ENCODE results near the gene SMIM36.
"Not testable (repeated sequence)": the region's sequence is repeated elsewhere in the genome, so short reads cannot be mapped to it uniquely, and the experiment has no call there.

SMIM36 gene

GRCh38 chr17:55453839-55454557 lies 57.3 kb downstream of the SMIM36 start:
- Mint-ChIP-seq H3K27ac (no peak overlapping the region), H3K27me3 (peaks cover 3% of the 10 kb centered on the region), H3K4me1 (ENCODE audit: low read depth) (peaks cover 5% of the 10 kb centered on the region), H3K4me3 (no peak overlapping the region), H3K9me3 (ENCODE audit: low read depth) (no peaks in the 10 kb centered on the region), H3K36me3 (no peaks in the 10 kb centered on the region)

- Mint-ChIP-seq H3K4me1 (ENCODE audit: low read depth) (peaks cover 3% of the 10 kb centered on the region), H3K27me3 (peaks cover 3% of the 10 kb centered on the region), H3K36me3 (no peaks in the 10 kb centered on the region), H3K4me3 (no peak overlapping the region), H3K9me3 (ENCODE audit: low read depth) (no peaks in the 10 kb centered on the region), H3K27ac (no peak overlapping the region)
These were observed 59.0 kb downstream of the SMIM36 start for GRCh38 chr17:55452139-55452790.

- Mint-ChIP-seq H3K9me3 (ENCODE audit: low read depth) (no peaks in the 10 kb centered on the region), H3K27me3 (peaks cover 3% of the 10 kb centered on the region), H3K36me3 (no peaks in the 10 kb centered on the region), H3K4me3 (no peak overlapping the region), H3K4me1 (ENCODE audit: low read depth) (peaks cover 3% of the 10 kb centered on the region), H3K27ac (no peak overlapping the region)
These were observed 59.5 kb downstream of the SMIM36 start for GRCh38 chr17:55451758-55452138.

- peaks cover 3% of the 10 kb centered on the region for H3K4me1 Mint-ChIP-seq (ENCODE audit: low read depth)
- no peak overlapping the region for H3K4me3 Mint-ChIP-seq
- H3K27me3 Mint-ChIP-seq = peaks cover 2% of the 10 kb centered on the region
- H3K27ac Mint-ChIP-seq = no peak overlapping the region
- H3K36me3 Mint-ChIP-seq = no peaks in the 10 kb centered on the region
- no peaks in the 10 kb centered on the region for H3K9me3 Mint-ChIP-seq (ENCODE audit: low read depth)
These were observed 60.0 kb downstream of the SMIM36 start for GRCh38 chr17:55451203-55451641.

- H3K27me3 Mint-ChIP-seq = no peaks in the 10 kb centered on the region
- no peaks in the 10 kb centered on the region for H3K9me3 Mint-ChIP-seq (ENCODE audit: low read depth)
- no peak overlapping the region for H3K4me3 Mint-ChIP-seq
- no peak overlapping the region for H3K27ac Mint-ChIP-seq
- no peaks in the 10 kb centered on the region for H3K36me3 Mint-ChIP-seq
- peaks cover 3% of the 10 kb centered on the region for H3K4me1 Mint-ChIP-seq (ENCODE audit: low read depth)
These were observed 60.9 kb downstream of the SMIM36 start for GRCh38 chr17:55450232-55450825.

- H3K36me3 Mint-ChIP-seq = no peaks in the 10 kb centered on the region
- H3K9me3 Mint-ChIP-seq (ENCODE audit: low read depth) = no peaks in the 10 kb centered on the region
- H3K27ac Mint-ChIP-seq = no peak overlapping the region
- H3K27me3 Mint-ChIP-seq = no peaks in the 10 kb centered on the region
- H3K4me3 Mint-ChIP-seq = no peak overlapping the region
- peaks cover 3% of the 10 kb centered on the region for H3K4me1 Mint-ChIP-seq (ENCODE audit: low read depth)
These were observed 62.6 kb downstream of the SMIM36 start for GRCh38 chr17:55448681-55449080.

GRCh38 chr17:55446581-55447205 lies 64.6 kb downstream of the SMIM36 start:
- H3K9me3 Mint-ChIP-seq (ENCODE audit: low read depth) = no peaks in the 10 kb centered on the region
- H3K4me1 Mint-ChIP-seq (ENCODE audit: low read depth) = peaks cover 3% of the 10 kb centered on the region
- no peaks in the 10 kb centered on the region for H3K27me3 Mint-ChIP-seq
- H3K27ac Mint-ChIP-seq = no peak overlapping the region
- H3K4me3 Mint-ChIP-seq = no peak overlapping the region
- no peaks in the 10 kb centered on the region for H3K36me3 Mint-ChIP-seq

GRCh38 chr17:55446004-55446403 lies 65.2 kb downstream of the SMIM36 start:
- not testable (repeated sequence) for H3K9me3 Mint-ChIP-seq (ENCODE audit: low read depth); H3K4me1 Mint-ChIP-seq (ENCODE audit: low read depth); H3K27ac Mint-ChIP-seq; H3K27me3 Mint-ChIP-seq; H3K36me3 Mint-ChIP-seq; H3K4me3 Mint-ChIP-seq

GRCh38 chr17:55444471-55445441 lies 66.5 kb downstream of the SMIM36 start:
- Mint-ChIP-seq H3K27ac (no peak overlapping the region), H3K9me3 (ENCODE audit: low read depth) (no peaks in the 10 kb centered on the region), H3K27me3 (no peaks in the 10 kb centered on the region), H3K4me1 (ENCODE audit: low read depth) (no peaks in the 10 kb centered on the region), H3K36me3 (no peaks in the 10 kb centered on the region), H3K4me3 (no peak overlapping the region)

GRCh38 chr17:55443904-55444303 lies 67.3 kb downstream of the SMIM36 start:
- Mint-ChIP-seq H3K27ac (no peak overlapping the region), H3K9me3 (ENCODE audit: low read depth) (no peaks in the 10 kb centered on the region), H3K36me3 (no peaks in the 10 kb centered on the region), H3K4me1 (ENCODE audit: low read depth) (no peaks in the 10 kb centered on the region), H3K4me3 (no peak overlapping the region), H3K27me3 (no peaks in the 10 kb centered on the region)

- H3K36me3 Mint-ChIP-seq = no peaks in the 10 kb centered on the region
- H3K4me3 Mint-ChIP-seq = no peak overlapping the region
- no peaks in the 10 kb centered on the region for H3K9me3 Mint-ChIP-seq (ENCODE audit: low read depth)
- no peaks in the 10 kb centered on the region for H3K27me3 Mint-ChIP-seq
- H3K27ac Mint-ChIP-seq = no peak overlapping the region
- no peaks in the 10 kb centered on the region for H3K4me1 Mint-ChIP-seq (ENCODE audit: low read depth)
These were observed 68.1 kb downstream of the SMIM36 start for GRCh38 chr17:55442953-55443683.

- no peaks in the 10 kb centered on the region for H3K9me3 Mint-ChIP-seq (ENCODE audit: low read depth)
- H3K36me3 Mint-ChIP-seq = no peaks in the 10 kb centered on the region
- H3K4me3 Mint-ChIP-seq = no peak overlapping the region
- no peaks in the 10 kb centered on the region for H3K27me3 Mint-ChIP-seq
- H3K4me1 Mint-ChIP-seq (ENCODE audit: low read depth) = no peaks in the 10 kb centered on the region
- no peak overlapping the region for H3K27ac Mint-ChIP-seq
These were observed 68.8 kb downstream of the SMIM36 start for GRCh38 chr17:55442462-55442861.

GRCh38 chr17:55441544-55441943 lies 69.7 kb downstream of the SMIM36 start:
- peaks cover 3% of the 10 kb centered on the region for H3K4me1 Mint-ChIP-seq (ENCODE audit: low read depth)
- H3K27me3 Mint-ChIP-seq = no peaks in the 10 kb centered on the region
- H3K9me3 Mint-ChIP-seq (ENCODE audit: low read depth) = no peaks in the 10 kb centered on the region
- no peak overlapping the region for H3K4me3 Mint-ChIP-seq
- no peak overlapping the region for H3K27ac Mint-ChIP-seq
- H3K36me3 Mint-ChIP-seq = no peaks in the 10 kb centered on the region

GRCh38 chr17:55440391-55440790 lies 70.9 kb downstream of the SMIM36 start:
- no peaks in the 10 kb centered on the region for H3K27me3 Mint-ChIP-seq
- H3K36me3 Mint-ChIP-seq = no peaks in the 10 kb centered on the region
- no peak overlapping the region for H3K4me3 Mint-ChIP-seq
- no peaks in the 10 kb centered on the region for H3K9me3 Mint-ChIP-seq (ENCODE audit: low read depth)
- peaks cover 3% of the 10 kb centered on the region for H3K4me1 Mint-ChIP-seq (ENCODE audit: low read depth)
- H3K27ac Mint-ChIP-seq = no peak overlapping the region

Measured in activated naive CD8-positive, alpha-beta T cell (primary cell).